H1 (cell line): ENCODE results near the gene MAML3. TPM values are rescaled to one million over a fixed set of nuclear protein-coding genes. Genes with fewer than 3 reads are reported as not detected.

Experiments
- ATF3 ChIP-seq: IDR thresholded peaks from 2 replicates; pipeline ENCODE4 v1.6.1; 2011; ENCODE audit warnings: low read depth, mild to moderate bottlenecking, low read length; ENCODE audit not compliant: insufficient read depth
- BCL11A ChIP-seq, 2 experiments: IDR thresholded peaks; one replicate each; pipeline ENCODE4 v1.6.1; 2011; ENCODE audit warnings: low read depth in 2 of 2, low read length in 2 of 2, mild to moderate bottlenecking in 2 of 2
- CHD2 ChIP-seq: IDR thresholded peaks from 2 replicates; pipeline ENCODE4 v1.6.1; 2012; ENCODE audit warnings: low read length, improper control_type of control experiment
- CTBP2 ChIP-seq: IDR thresholded peaks from 2 replicates; pipeline ENCODE4 v1.7.0; 2011; ENCODE audit warnings: borderline replicate concordance, mild to moderate bottlenecking, moderate library complexity, mixed read lengths, low read length; ENCODE audit not compliant: insufficient read depth, insufficient read length
- EGR1 ChIP-seq: IDR thresholded peaks from 2 replicates; pipeline ENCODE4 v1.6.1; 2011; ENCODE audit warnings: low read depth, low read length, borderline replicate concordance
- RFX5 ChIP-seq: IDR thresholded peaks from 2 replicates; pipeline ENCODE4 v1.6.1; 2011; ENCODE audit warnings: low read depth, low read length, improper control_type of control experiment, borderline replicate concordance
- RNF2 ChIP-seq: fragments of 200-900, 300-1000 bp; sonication (generic); IDR thresholded peaks from 2 replicates; pipeline ENCODE4 v1.7.1; 2016; ENCODE audit warnings: borderline replicate concordance, low read depth, mild to moderate bottlenecking, antibody characterized with exemption, low read length; ENCODE audit not compliant: poor library complexity, severe bottlenecking; ENCODE audit errors: missing control alignments
- SIN3A ChIP-seq, 2 experiments: IDR thresholded peaks in 1 of 2; conservative IDR thresholded peaks in 1 of 2; 2 replicates each; pipeline ENCODE4 v1.6.1; 2011 to 2012; ENCODE audit warnings: low read length in 2 of 2, improper control_type of control experiment in 1 of 2, low read depth in 1 of 2, mild to moderate bottlenecking in 1 of 2
- SIRT6 ChIP-seq: IDR thresholded peaks from one replicate; pipeline ENCODE4 v1.7.1; 2012; ENCODE audit warnings: low read length, inconsistent platforms
- polyA plus RNA-seq, 7 experiments: library from polyadenylated mRNA; depleted of rRNA in 3 of 7; stranded (reverse) in 5 of 7; unstranded in 2 of 7; fragments of >200 nt in 5 of 7; fragments of 200-250 nt in 2 of 7; gene quantifications; 1 replicate in 5 of 7; 2 replicates in 1 of 7; 4 replicates in 1 of 7; pipeline versions ENCODE4 v1.2.1 to v1.2.3, GENCODE V29; 2011 to 2013; ENCODE audit warnings: missing spikeins in 2 of 7, mixed read lengths in 2 of 7
- total RNA-seq: library from RNA; stranded (reverse); fragmentation: NEBNext Ultra II Directional; extraction: Animal tissue kit (Norgen Biotek cat#: 25700); gene quantifications from 2 replicates; pipeline ENCODE4 v1.2.1, GENCODE V29; 2021

Gene MAML3
- total and polyA plus RNA-seq, 2 of the 8 experiments (the other 6 are each of a cell fraction or from before 2014, with no cell fraction given): 2.1 to 5.7 TPM

GRCh38 chr4:140048419-140048995 lies 105.5 kb downstream of the MAML3 start (continued):
- TF ChIP-seq ATF3 (no peak), SIN3A (conservative IDR thresholded peaks at IDR 0.05 in 1 of 2, IDR thresholded peaks at IDR 0.05 in 1 of 2; ENCODE audit: low read depth in 1 of 2, low read length in 2 of 2) (no peak), EGR1 (no peak), SIRT6 (no peak), CTBP2 (no peak), BCL11A (IDR thresholded peaks at IDR 0.05; ENCODE audit: low read depth in 2 of 2, low read length in 2 of 2) (no peak), RNF2 (no peak), CHD2 (no peak), RFX5 (no peak)
- TF ChIP-seq, all 59 proteins: peak for 0
